Measurements from ENCODE around the gene ZNF445.
A peak's percentile ranks its signal among the peaks of the same experiment; 100 is the strongest.
"Not testable (repeated sequence)": the region's sequence is repeated elsewhere in the genome, so short reads cannot be mapped to it uniquely, and the experiment has no call there.

The ZNF445 gene

GRCh38 chr3:44420676-44421075 lies 56.8 kb downstream of the ZNF445 start:
- no peak for TF ChIP-seq CTCF (IDR thresholded peaks at IDR 0.05; ENCODE audit: borderline replicate concordance, insufficient read depth, low read depth, low read length)
- no peak overlapping the region for H3K4me3 ChIP-seq (ENCODE audit: low read depth, low read length)

DNA sequence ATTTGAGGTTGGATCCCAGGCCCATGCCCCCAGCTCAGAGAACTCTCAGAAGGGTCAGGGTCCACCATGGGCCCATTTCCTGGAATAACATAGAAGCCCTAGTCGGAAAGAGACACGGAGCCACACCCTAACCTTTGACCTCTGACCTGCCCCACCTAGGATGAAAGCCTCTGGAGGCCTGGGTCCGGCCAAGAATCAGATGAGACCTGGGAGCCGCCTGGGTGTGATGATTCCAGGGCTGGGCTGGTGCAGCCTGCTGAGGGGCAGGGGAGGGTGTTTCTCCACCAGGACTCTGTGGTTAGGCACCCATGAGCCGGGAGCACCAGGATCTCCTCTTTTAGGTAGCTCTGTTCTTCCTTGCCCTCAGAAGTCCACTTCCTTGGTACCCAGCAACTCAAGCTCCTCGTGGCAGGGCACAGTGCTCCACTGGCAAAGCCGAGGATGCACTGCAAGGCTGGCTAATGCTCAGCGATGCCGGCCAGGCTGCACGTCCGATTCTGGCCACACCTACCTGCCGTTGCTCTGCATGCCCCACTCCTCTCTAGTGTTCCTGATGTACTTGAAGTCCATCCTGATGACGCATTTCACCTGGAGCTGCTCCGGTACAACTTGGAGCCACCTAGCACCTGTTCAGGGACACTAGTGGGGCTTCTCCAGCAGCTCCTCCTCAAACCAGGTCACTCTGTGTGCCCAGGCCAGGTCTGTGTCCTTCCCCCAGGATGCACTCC lies 57.4 kb downstream of the ZNF445 start:
- H3K4me3 ChIP-seq (ENCODE audit: low read depth, low read length), result no peak overlapping the region
- no peak for TF ChIP-seq CTCF (IDR thresholded peaks at IDR 0.05; ENCODE audit: borderline replicate concordance, insufficient read depth, low read depth, low read length)

- no peak overlapping the region for H3K4me3 ChIP-seq (ENCODE audit: low read depth, low read length)
- no peak for TF ChIP-seq CTCF (IDR thresholded peaks at IDR 0.05; ENCODE audit: borderline replicate concordance, insufficient read depth, low read depth, low read length)
Observed at GRCh38 chr3:44419116-44419922, 58.2 kb downstream of the ZNF445 start.

- no peak overlapping the region for H3K4me3 ChIP-seq (ENCODE audit: low read depth, low read length)
- peak; percentile 34; the same call in 1 of the 2 replicates for TF ChIP-seq CTCF (IDR thresholded peaks at IDR 0.05; ENCODE audit: borderline replicate concordance, insufficient read depth, low read depth, low read length)
Observed at GRCh38 chr3:44418549-44418948, 58.9 kb downstream of the ZNF445 start.

- not testable (repeated sequence) for H3K4me3 ChIP-seq (ENCODE audit: low read depth, low read length)
Observed at GRCh38 chr3:44418118-44418517, 59.4 kb downstream of the ZNF445 start.

GRCh38 chr3:44416031-44417030 lies 61.1 kb downstream of the ZNF445 start:
- H3K4me3 ChIP-seq (ENCODE audit: low read depth, low read length), result no peak overlapping the region
- no peak for TF ChIP-seq CTCF (IDR thresholded peaks at IDR 0.05; ENCODE audit: borderline replicate concordance, insufficient read depth, low read depth, low read length)

DNA sequence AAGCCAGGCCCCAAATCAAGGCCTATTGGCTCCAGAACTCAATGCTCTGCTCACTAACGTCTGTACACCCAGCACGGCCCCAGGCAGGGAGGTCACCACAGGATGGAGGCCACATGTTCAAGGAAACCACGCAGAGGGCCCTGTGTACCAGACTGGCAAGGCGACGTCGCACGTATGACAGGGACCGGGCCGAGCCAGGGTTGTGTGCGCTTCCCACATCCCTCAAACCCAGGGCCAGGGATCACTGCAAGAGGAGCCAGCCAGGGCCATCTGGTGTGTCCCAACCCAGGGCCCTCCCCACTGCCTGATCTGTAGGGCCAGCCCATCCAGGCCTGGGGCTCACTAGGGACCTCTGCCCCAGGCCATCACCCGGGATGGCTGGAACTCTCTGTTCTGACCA lies 62.0 kb downstream of the ZNF445 start:
- H3K4me3 ChIP-seq (ENCODE audit: low read depth, low read length), result no peak overlapping the region
- no peak for TF ChIP-seq CTCF (IDR thresholded peaks at IDR 0.05; ENCODE audit: borderline replicate concordance, insufficient read depth, low read depth, low read length)
